GM12875 (cell line): ENCODE measurements around the gene RAB27B.

Experiments used
- H3K4me3 ChIP-seq: one replicate; pipeline ENCODE4 v1.5.1; 2011; ENCODE audit warnings: low read depth, low read length, control low read depth
- CTCF ChIP-seq: IDR thresholded peaks from 2 replicates; pipeline ENCODE4 v1.5.1; 2011; ENCODE audit warnings: low read depth, mild to moderate bottlenecking, control low read depth, inconsistent platforms, low read length, moderate library complexity, borderline replicate concordance; ENCODE audit not compliant: insufficient read depth

Gene RAB27B

GRCh38 chr18:54918060-54918459 is 89.8 kb downstream of the RAB27B start:
- no peak for TF ChIP-seq CTCF
- no peak overlapping the region for H3K4me3 ChIP-seq

DNA sequence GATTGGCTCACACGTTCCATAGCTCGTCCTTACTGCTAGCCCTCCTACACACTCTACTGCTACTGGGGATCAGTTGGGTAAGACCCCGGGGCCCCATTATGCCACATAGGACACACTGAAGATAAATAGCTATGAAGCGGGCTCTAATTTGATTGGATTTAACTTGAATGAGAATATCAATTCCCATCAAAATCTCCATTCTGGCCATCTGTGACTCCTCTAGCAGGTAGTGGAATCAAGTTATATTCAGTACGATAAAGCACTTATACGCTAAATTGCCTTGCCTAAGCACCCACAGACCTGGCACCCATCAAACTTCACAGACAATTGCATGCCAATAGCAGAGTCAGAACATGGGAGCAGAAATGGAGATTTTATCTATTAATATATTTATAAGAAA is 91.1 kb downstream of the RAB27B start:
- H3K4me3 ChIP-seq, result no peak overlapping the region
- TF ChIP-seq CTCF, result no peak

DNA sequence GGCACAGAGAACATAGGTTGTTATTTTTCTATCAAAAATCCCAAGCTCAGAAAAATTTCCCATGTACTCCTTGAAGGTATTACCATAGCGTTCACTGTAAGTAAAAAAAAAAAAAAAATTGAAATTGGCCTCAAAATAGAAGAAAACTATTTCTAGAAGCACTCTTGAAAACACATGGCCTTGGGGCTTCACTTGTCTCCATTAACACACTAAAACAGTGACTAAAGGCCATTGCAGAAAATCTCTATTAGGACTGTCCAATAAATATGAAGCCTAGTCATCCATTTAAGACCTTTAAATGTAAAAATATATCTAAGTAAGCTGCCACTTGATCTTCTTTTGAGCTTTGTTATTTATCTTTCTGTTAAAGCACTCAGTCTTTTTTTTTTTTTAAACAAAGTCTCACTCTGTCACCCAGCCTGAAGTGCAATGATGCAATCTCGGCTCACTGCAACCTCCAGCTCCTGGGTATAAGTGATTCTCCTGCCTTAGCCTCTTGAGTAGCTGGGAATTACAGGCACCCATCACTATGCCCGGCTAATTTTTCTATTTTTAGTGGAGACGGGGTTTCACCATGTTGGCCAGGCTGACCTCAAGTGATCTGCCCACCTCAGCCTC is 95.2 kb downstream of the RAB27B start:
- H3K4me3 ChIP-seq, result no peak overlapping the region
- no peak for TF ChIP-seq CTCF

DNA sequence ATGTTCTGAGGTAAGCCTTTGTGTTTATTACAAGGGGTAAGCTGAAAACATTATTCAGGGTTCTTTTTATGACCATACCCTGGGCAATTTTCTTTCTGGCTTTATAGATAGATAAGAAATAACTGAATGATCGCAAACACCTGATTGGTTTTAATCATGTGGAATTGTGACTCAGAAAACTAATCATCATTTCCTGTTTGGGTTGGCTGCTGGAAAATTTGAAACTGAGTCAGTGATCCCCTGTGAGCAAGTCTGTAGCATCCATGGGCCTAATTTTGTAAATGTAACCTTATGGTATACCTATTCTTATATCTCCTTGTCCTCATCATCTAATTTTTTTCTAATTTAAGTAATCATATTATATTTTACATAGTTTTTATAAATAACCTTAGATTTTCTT is 96.7 kb downstream of the RAB27B start:
- H3K4me3 ChIP-seq, result no peak overlapping the region

DNA sequence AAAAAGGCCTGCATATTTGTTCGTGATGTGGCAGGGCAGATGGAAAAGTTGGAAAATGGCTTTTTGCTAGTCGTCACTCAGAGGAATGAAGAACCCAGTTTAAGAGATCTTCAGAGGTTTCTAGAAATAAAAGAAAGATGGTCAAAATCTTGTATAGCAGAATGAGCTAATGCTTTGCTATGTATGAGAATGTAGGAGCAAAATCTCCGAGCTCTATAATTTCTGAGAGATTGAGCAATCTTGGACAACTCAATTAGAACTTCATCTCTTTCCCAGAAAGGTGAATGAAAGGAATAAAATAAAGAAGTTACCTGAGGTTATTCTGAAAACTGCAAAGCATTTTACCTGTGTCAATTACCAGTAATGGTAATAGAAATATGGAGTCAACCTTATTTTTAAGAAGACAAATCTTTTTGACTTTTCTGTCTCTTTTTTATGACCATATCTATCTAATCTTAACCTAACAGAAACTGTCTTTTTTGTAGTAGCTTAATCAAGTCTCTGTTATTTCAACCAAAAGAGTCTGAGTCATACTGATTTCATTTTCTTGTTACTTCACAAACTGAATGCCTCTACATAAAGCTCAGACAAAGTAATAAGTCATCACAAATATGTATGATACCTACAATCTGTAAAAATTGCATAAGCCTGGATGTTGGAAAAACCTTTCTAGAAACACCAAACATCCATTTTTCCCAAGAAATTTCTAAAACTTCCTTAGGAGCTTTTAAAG is 98.5 kb downstream of the RAB27B start:
- H3K4me3 ChIP-seq, result no peak overlapping the region
- TF ChIP-seq CTCF, result no peak

More for the DNA sequence above, 96.7 kb downstream of the RAB27B start:
- TF ChIP-seq CTCF, result no peak

DNA sequence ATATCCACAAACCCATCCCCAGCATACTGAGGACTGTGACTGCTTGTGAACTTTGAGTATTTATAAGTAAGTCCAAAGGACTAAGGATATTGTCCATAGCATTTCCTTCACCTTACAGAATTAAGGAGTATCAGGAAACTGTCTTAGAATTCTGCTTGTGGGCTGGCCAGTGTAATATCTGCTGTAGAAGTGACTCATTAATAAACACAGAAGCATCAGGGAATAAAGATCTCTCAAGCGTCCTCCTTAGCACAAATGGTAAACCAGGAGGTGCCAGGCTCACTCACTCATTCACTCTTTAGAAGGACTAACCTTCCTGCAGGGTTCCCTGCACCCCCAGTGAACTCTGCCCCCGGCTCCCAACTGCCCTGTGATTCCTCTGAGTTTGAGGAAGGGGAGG is 100.0 kb downstream of the RAB27B start:
- TF ChIP-seq CTCF, result no peak
- no peak overlapping the region for H3K4me3 ChIP-seq

DNA sequence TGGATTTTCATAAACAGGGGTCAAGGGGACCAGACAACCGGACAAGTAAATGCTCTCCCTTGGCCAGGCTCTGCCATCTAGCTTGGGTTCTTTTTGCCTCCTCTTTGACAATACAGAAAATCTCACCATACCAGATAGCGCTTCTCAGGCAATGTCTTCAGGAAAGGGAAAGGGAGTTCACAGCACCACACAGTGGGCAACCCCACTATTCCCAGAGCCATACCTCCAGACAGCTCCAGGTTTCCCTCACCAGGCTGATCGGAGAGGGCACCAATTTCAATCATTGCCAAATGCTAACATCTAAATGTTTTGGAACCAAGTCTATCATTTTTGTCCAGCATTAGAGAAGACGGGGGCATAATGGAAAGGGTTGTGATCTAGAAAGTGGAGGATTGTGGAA is 102.9 kb downstream of the RAB27B start:
- no peak for TF ChIP-seq CTCF

More for the DNA sequence above, 102.9 kb downstream of the RAB27B start:
- no peak overlapping the region for H3K4me3 ChIP-seq
